Measurements from ENCODE around the gene TTC6. TPM values are rescaled to one million over a fixed set of nuclear protein-coding genes. Genes with fewer than 3 reads are reported as not detected.

TTC6 gene, protein sequence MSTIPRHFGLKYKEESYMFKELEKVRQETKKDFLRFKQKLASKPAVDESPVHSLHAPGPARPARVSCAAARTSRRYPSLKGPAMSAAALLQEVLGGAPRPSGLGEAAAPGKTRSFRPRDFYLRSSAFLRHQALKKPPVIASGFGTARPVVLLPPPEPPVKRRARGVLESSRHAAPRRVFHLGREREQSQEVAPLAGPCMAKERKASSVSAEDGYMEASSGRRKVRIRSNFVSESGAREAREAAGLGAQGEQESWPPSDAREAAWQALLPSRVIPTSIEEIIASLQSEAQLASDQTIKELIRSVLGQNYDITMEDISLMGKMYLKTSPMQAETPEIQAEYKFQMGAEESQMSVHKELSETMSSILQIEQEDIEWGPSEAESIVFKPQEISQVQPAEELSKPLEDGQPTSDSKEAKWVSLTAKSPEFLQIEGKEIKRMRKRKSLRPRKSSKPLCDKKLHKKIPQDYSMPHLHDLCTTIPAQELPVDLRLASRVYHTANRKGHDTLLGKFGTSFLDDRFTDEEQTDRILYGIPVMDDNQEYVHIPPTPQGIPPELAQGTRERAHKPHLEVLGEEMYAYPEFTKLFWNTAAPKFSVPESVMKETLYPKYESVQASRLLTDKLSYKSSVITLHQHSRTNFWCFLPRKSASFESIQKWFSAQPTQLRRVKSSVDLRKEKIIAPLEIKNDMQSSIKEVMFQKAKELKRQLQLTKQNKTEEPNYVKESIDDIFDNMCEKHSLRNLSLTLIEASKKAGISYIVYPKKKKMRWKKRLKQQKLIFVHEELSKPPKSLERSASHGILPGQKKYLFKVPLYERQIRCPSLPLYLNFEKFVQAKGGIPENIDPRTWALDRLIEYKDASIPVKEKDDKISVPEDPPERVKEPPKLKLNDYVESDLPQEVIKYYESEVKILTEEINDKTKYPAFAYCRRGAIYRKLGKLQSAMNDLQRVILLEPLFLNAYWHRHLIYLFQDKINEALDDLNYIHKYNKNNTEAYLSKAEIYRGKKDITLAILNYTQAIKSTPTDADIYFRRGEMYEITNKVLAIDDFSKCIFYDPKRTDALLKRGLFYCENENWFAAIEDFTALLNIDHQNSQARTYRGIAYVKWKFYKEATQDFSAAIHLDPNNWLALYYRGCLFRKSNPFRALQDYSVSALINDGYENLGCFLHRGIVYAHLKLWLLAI (N-terminal part only)
- total RNA-seq, result not detected

DNA sequence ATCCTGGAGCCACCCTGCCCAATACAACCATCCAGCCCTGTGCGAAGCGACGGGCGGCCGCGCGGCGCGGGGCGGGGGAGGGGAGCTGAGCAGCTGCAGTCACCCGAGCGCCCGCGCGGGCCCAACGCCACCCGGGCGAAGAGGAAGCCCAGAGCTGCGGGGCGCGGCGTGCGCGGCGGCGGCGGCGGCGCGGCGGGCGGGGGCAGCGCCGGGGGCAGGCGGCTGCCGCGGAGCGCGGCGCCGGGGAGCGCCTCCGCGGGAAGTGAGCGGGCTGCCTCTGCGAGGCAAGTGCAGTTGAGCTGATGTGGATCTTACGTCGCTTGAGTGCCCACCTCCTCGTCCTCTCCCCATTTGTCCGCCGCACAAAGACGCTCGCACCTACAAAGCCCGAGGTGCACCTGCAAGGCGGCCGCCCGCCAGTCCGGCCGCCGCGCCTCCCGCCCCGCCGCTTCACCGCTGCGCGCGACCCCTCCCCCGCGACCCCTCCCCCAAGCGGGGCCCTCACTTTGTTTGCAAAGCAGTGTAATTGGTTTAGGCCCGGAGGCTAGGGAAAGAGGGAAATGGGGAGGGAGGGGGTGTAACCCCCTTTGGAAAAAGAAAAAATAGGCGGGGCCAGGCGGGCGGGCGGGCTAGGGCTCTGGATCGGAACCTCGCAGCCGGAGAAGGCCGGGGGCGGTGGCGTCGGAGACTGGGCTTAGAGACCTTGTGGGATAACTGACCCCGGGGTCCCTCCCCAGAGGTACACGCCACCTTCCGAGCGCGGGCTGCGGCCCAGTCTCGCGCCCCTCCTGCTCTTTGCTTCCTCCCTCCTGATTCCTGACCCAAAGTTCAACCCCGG, at the start of gene TTC6, which contains the start of gene FOXA1:
Gene TTC6, plus strand, starts transcription at position 659 of the 838 bp plus-strand sequence. CDS start 26,436 bp downstream, outside the sequence.
Gene FOXA1, minus strand, starts transcription at position 279 of the 838 bp plus-strand sequence. Its CDS starts 277 bp downstream, at position 2.
- ATAC-seq (peak; percentile 79), DNase-seq (peak; percentile 49 to 70 (median 59))
- WGBS, 2 donors, result 1% methylated on average over 21 to 72 of the region's 92 CpGs
- Histone ChIP-seq H3K27me3 (peaks cover 6 to 41% of the 10 kb centered on the region in 2 donors), H3K9me3 (no peaks in the 10 kb centered on the region), H3K4me3 (peak within 1 kb of the TSS; percentile 5 to 58), H3K4me1 (peaks cover 42% of the 10 kb centered on the region), H3K36me3 (replicated peaks in 1 of 2; ENCODE audit: insufficient read depth in 1 of 2, low read depth in 2 of 2) (no peaks in the 10 kb centered on the region), H3K27ac (peak within 1 kb of the TSS in 2 of 4 donors; percentile 51 to 67)
- intact Hi-C loops (cut with DNase I), result loop anchor here (10.0 kb wide), 1 partner anchor 350 kb away; no protein-coding TSS in a partner anchor
- TF ChIP-seq, protein P1, sequence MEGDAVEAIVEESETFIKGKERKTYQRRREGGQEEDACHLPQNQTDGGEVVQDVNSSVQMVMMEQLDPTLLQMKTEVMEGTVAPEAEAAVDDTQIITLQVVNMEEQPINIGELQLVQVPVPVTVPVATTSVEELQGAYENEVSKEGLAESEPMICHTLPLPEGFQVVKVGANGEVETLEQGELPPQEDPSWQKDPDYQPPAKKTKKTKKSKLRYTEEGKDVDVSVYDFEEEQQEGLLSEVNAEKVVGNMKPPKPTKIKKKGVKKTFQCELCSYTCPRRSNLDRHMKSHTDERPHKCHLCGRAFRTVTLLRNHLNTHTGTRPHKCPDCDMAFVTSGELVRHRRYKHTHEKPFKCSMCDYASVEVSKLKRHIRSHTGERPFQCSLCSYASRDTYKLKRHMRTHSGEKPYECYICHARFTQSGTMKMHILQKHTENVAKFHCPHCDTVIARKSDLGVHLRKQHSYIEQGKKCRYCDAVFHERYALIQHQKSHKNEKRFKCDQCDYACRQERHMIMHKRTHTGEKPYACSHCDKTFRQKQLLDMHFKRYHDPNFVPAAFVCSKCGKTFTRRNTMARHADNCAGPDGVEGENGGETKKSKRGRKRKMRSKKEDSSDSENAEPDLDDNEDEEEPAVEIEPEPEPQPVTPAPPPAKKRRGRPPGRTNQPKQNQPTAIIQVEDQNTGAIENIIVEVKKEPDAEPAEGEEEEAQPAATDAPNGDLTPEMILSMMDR (IDR thresholded peaks at IDR 0.05), result no peak
- peak in 1 of 3 donors; percentile 23 for TF ChIP-seq POLR2A (IDR thresholded peaks at IDR 0.05)

DNA sequence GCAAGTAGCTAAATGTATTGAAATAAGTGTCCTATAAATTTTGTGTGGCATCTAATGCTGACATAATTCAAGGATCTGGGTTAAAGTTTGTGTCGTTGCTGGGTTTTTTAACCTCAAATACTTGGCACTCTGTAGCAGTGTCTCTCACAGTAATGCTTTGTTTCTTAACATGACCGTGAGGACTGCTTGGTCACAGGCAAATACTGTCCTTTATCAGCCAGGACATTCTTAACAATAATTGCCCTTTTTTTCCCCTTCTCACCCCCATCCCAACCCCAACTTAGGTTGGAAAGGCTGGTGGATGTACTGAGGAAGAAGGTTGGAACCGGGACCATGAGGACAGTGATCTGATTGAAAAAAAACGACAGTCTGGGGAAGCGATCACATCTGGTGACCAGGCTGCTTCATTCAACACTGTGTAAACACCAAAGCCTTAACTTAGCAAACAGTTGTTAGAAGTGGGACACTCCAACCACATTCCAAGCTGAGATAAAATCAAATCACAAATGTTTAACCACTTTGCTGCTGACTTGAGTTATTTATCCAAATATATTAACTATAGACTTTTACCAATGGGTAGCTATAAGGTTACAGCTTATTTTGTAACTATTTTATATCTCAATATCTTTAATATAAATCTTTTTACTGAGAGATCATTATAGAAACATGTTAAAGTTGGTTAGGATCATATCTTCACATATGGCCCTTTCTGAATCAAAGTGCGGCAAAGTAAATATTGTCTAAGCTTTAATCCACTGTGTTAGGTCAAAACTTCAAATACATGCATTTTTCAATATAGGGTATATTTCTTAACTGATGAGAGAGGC, 48.6 kb upstream of the TTC6 start:
- Histone ChIP-seq H3K27me3 (no peaks in the 10 kb centered on the region), H3K36me3 (replicated peaks in 1 of 2; ENCODE audit: insufficient read depth in 1 of 2, low read depth in 2 of 2) (no peaks in the 10 kb centered on the region), H3K4me3 (no peak overlapping the region), H3K27ac (no peak overlapping the region), H3K4me1 (peaks cover 8% of the 10 kb centered on the region), H3K9me3 (no peaks in the 10 kb centered on the region)
- intact Hi-C loops (cut with DNase I), result no loop called here
- 20 to 23% methylated on average over 6 of the region's 6 CpGs for WGBS, 2 donors
- TF ChIP-seq POLR2A (IDR thresholded peaks at IDR 0.05), result no peak
- TF ChIP-seq, protein P1 (IDR thresholded peaks at IDR 0.05), result no peak
- no peak for DNase-seq
- ATAC-seq, result no peak

DNA sequence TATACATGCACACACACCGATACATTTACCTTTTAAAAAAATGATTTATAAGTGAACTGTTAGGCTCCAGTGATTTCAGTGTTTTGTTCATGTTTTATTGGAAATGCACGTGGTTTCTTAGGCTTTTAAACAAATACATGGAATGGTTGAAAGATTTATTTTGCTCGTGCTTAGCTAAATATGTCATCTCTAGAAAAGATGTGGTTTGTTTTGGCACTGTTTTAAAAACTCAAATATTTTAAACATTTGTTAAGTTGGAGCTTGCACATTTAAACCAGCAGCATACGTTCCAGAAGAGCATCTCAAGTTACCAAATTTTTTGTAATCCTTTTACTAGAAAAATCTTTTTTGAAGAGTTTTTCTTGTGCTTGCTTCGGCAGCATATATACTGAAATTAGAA, 44.9 kb upstream of the TTC6 start:
- ATAC-seq (no peak), DNase-seq (no peak)
- H3K9me3 ChIP-seq, result no peaks in the 10 kb centered on the region
- TF ChIP-seq POLR2A (IDR thresholded peaks at IDR 0.05), result no peak
- TF ChIP-seq, protein P1 (IDR thresholded peaks at IDR 0.05), result no peak
- no peak overlapping the region for H3K27ac ChIP-seq
- H3K4me3 ChIP-seq, result no peak overlapping the region
- no peaks in the 10 kb centered on the region for H3K36me3 ChIP-seq (replicated peaks in 1 of 2; ENCODE audit: insufficient read depth in 1 of 2, low read depth in 2 of 2)
- H3K4me1 ChIP-seq, result peaks cover 8% of the 10 kb centered on the region
- intact Hi-C loops (cut with DNase I), result no loop called here
- H3K27me3 ChIP-seq, result no peaks in the 10 kb centered on the region
- WGBS, 2 donors, result 56 to 66% methylated on average over 5 of the region's 5 CpGs
